ENCODE data around the gene WDR43. TPM values are rescaled to one million over a fixed set of nuclear protein-coding genes. Genes with fewer than 3 reads are reported as not detected.

WDR43 gene
- total RNA-seq, 1 donor, result 138 TPM

DNA sequence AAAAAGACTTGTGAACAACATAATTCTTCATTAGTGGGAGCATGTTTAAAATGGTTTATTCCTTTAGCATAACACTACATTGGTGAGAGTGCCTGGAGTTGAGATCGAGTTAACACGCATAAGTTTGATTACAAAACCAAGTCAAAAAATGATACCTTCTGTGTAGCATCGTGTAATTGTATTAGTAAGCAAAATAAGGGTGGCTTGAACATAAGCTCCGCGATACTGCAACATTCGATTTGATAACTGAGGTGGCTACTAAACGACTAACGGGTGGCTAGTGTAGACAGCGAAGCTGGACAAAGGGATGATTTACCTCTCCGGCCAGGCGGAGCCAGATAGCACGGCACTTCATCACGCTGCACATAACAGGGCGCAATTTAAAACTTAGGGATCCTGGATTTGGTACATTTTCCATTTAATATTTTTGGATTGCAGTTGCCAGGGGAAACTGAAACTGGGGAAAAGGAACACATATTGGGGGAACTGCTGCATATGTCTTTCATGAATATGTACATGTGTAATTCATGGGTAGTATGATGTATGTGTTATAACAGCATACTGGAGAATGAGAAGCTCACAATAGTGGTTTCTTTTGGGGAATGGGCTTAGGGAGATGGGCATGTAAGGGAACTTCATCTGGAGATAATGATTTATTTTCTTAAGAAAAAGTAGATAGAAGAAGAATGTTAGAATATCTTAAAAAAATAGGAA is 50.2 kb downstream of the WDR43 start:
- Histone ChIP-seq H3K27me3 (ENCODE audit: insufficient read depth, low read length) (no peaks in the 10 kb centered on the region), H3K9me3 (ENCODE audit: low read depth, low read length) (no peaks in the 10 kb centered on the region), H3K4me3 (ENCODE audit: low read length) (no peak overlapping the region), H3K4me1 (ENCODE audit: insufficient read depth, low read length) (no peaks in the 10 kb centered on the region)

DNA sequence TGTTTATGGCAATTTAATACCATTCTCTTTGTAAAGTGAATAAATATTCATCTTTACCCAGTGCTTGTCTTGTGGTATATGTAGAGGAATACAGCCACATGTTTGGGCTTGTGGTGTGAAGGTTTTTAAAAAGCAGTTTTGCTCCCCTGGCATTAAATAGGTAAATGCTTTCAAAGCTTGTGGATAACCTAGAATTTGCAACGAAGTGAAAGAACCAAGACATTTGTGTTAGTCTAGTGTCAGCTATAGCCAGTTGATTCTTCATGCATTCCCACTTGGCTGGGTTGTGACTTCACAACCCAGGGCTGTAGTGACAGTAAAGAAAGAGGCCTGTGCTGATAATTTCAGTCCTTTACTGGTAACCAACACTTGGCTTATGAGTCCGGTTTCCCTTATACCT is 53.7 kb downstream of the WDR43 start:
- Histone ChIP-seq H3K4me3 (ENCODE audit: low read length) (no peak overlapping the region), H3K4me1 (ENCODE audit: insufficient read depth, low read length) (peaks cover 28% of the 10 kb centered on the region), H3K27me3 (ENCODE audit: insufficient read depth, low read length) (no peaks in the 10 kb centered on the region), H3K9me3 (ENCODE audit: low read depth, low read length) (no peaks in the 10 kb centered on the region)

DNA sequence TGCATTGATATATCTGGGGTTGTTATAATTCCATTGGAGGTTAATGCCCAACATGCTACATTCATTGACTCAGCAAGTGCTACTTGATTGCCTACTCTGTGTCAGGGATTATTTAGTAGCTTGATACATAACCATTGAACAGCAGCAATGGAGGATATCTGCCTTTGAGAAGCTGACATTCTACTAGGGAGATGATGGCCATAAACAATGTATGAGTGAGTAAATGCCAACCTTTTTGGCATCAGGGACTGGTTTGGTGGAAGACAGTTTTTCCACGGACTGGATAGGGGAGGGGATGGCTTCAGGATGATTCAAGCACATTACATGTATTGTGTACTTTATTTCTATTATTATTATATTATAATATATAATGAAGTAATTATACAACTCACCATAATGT is 54.7 kb downstream of the WDR43 start:
- H3K4me3 ChIP-seq (ENCODE audit: low read length), result no peak overlapping the region
- no peaks in the 10 kb centered on the region for H3K9me3 ChIP-seq (ENCODE audit: low read depth, low read length)
- peaks cover 31% of the 10 kb centered on the region for H3K4me1 ChIP-seq (ENCODE audit: insufficient read depth, low read length)
- H3K27me3 ChIP-seq (ENCODE audit: insufficient read depth, low read length), result no peaks in the 10 kb centered on the region

DNA sequence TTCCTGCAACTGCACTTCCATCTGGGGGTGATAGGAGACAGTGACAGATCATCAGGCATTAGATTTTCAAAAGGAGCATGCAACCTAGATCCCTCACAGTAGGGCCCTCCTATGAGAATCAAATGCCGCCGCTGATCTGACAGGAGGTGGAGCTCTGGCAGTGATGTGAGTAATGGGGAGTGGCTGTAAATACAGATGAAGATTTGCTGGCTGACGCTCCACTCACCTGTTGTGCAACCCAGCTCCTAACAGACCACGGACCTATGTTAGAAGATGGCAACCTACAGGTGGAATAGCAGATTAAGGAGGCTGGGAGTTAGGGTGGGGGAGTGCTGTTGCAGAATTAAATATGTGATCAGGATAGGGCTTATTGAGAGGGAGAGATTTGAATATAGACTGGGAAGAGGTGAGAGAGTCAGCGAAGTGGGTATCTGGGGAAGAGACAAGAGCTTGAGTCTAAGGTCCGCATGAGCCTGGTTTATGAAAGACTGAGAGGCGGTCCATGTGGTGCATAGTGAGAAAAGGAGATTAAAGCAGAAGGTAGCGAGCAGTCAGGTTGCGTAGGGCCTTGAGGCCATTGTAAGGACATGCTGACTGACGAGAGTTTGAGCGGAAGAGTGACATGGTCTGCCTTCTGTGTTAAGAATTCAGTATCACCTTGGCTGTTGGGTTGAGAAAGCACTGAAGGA is 55.3 kb downstream of the WDR43 start:
- H3K27me3 ChIP-seq (ENCODE audit: insufficient read depth, low read length), result no peaks in the 10 kb centered on the region
- no peak overlapping the region for H3K4me3 ChIP-seq (ENCODE audit: low read length)
- peaks cover 31% of the 10 kb centered on the region for H3K4me1 ChIP-seq (ENCODE audit: insufficient read depth, low read length)
- no peaks in the 10 kb centered on the region for H3K9me3 ChIP-seq (ENCODE audit: low read depth, low read length)

DNA sequence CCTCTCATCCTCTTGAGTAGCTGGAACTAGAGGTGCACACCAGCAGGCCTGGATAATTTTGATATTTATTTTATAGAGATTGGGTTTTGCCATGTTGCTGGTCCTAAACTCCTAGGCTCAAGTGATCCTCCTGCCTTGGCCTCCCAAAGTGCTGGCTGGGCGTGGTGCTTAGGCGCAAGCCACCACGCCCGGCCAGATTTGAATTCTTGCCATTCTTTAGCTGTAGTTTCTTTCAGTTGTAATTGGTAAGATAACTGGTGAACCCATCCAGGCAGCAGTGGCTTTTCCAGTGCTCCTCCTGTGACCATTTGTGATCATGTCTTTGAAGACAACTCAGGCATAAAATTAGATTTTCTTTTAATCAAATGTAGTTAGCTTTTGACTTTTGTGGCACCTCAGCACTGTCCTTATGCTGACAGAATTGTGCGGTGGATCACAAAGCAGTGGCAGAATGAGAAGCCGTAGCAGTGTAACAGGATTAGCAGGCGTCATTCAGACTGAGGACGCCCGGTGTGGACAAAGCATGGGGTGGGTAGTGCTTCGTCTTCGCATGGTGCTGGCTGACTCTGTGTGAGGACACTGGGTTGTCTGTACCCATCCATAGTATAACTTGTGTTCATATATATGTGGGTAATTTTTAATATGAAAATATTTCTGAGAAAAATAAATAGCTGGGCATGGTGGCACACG is 56.6 kb downstream of the WDR43 start:
- no peak overlapping the region for H3K4me3 ChIP-seq (ENCODE audit: low read length)
- H3K4me1 ChIP-seq (ENCODE audit: insufficient read depth, low read length), result peaks cover 31% of the 10 kb centered on the region
- H3K27me3 ChIP-seq (ENCODE audit: insufficient read depth, low read length), result no peaks in the 10 kb centered on the region
- no peaks in the 10 kb centered on the region for H3K9me3 ChIP-seq (ENCODE audit: low read depth, low read length)

DNA sequence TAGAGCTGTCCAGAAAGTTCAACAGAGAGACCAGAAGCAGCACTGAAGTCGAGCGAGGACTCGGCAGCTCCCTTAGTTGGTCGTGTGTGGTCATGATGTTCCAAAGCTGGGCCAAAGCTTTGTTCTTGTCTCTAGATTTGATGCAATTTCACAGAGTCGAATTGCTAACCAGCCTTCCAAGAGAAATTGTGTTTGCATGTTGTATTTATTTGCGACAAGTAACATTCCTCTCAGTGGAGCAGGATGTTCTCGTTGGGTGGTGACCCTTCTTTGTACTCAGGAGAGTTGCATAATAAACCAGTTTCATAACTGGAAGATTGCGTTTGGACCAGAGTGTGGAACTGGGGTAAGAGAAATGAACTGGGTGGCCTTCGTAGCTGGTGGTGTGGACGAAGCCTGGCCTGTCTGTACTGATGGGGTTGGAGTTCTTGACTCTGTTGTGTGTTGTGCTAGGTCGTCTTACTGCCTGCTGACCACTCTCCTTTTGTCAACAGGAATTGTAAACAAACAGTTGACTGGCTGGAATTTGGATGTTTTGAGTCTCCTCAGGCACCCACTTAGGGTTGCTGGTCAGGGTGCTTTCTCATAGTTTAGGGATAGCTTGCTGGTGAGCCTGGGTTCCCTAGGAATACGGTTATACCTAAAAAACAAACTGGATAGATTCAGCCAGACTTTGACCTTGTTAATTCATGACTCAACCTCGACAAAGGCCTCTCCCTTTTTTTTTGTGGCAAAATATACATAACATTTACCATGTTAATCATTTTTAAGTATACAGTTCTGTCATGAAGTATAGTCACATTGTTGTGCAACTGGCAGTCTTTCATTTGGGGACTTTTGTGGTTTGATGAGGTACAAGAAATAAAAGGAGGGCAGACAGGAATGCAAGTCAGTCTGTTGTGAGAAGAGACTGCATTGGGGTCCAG is 57.7 kb downstream of the WDR43 start:
- Histone ChIP-seq H3K4me1 (ENCODE audit: insufficient read depth, low read length) (peaks cover 38% of the 10 kb centered on the region), H3K4me3 (ENCODE audit: low read length) (no peak overlapping the region), H3K27me3 (ENCODE audit: insufficient read depth, low read length) (no peaks in the 10 kb centered on the region), H3K9me3 (ENCODE audit: low read depth, low read length) (no peaks in the 10 kb centered on the region)

DNA sequence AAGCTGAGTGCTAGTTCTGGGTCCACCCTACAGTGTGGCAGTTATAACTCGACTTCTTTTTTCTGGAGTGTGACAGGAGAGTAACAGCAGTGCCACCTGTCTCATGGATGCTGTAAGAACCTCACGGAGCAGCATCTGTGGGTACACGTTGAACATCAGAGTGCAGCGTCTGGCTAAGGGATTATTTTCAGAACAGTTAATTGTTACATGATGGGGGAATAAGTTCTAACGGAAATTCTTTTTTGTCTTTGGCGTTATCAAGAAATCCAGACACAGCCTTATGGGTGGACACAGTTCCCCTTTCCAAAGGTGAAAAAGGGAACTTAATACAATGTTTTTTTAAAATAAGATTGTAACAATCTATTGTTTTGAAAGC is 58.4 kb downstream of the WDR43 start:
- H3K4me3 ChIP-seq (ENCODE audit: low read length), result no peak overlapping the region
- H3K27me3 ChIP-seq (ENCODE audit: insufficient read depth, low read length), result no peaks in the 10 kb centered on the region
- H3K4me1 ChIP-seq (ENCODE audit: insufficient read depth, low read length), result peaks cover 38% of the 10 kb centered on the region
- H3K9me3 ChIP-seq (ENCODE audit: low read depth, low read length), result no peaks in the 10 kb centered on the region

DNA sequence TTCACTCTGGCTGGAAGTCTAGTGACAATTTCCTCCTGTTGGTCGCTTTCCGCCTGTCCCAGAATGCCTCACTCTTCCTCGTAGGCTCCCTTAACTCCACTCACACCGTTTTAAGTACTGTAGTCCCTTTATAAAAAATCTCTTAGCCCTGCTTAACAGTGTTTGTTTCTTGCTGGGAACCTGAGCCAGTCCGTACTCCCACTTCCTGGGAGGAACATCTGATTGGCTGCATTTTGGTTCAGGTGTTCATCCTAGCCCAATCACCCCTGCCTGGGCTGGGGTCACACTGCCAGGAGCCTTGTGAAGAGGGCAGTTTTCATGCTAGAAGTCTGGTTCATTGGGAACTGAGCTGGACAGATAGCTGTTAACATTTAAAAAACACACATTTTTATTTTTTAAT is 61.0 kb downstream of the WDR43 start:
- Histone ChIP-seq H3K27me3 (ENCODE audit: insufficient read depth, low read length) (no peaks in the 10 kb centered on the region), H3K9me3 (ENCODE audit: low read depth, low read length) (no peaks in the 10 kb centered on the region), H3K4me1 (ENCODE audit: insufficient read depth, low read length) (peaks cover 35% of the 10 kb centered on the region), H3K4me3 (ENCODE audit: low read length) (no peak overlapping the region)

DNA sequence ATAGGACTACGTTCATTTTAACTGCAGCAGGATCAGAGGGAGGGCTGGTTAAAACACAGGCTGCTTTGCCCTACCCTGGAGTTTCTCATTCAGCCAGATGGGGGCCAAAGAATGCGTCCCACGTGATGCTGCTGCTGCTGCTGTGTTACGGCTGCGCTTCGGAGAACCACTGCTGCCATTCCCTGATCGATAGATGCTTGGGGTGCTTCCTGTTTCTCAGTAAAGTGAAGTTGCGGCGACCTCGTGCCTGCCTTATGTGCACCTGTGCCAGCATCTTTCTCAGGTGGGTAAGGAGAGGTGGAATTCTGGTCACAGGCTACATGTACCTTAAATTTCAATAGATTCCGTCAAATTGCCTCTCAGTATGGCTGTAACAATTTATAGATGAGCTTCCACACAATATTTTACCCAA is 62.0 kb downstream of the WDR43 start:
- Histone ChIP-seq H3K27me3 (ENCODE audit: insufficient read depth, low read length) (no peaks in the 10 kb centered on the region), H3K4me3 (ENCODE audit: low read length) (no peak overlapping the region), H3K9me3 (ENCODE audit: low read depth, low read length) (no peaks in the 10 kb centered on the region), H3K4me1 (ENCODE audit: insufficient read depth, low read length) (peaks cover 26% of the 10 kb centered on the region)

DNA sequence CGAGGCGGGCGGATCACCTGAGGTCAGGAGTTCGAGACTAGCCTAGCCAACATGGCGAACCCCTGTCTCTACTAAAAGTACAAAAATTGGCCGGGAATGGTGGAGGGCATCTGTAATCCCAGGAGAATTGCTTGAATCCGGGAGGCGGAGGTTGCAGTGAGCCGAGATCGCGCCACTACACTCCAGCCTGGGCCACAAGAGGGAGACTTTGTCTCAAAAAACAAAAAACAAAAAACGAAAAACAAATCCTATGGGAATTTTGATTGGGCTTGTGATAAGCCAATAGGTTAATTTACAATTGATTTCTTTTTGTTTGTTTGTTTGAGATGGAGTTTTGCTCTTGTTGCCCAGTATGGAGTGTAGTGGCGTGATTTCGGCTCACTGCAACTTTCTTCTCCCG is 62.4 kb downstream of the WDR43 start:
- no peaks in the 10 kb centered on the region for H3K27me3 ChIP-seq (ENCODE audit: insufficient read depth, low read length)
- H3K4me1 ChIP-seq (ENCODE audit: insufficient read depth, low read length), result peaks cover 21% of the 10 kb centered on the region
- no peaks in the 10 kb centered on the region for H3K9me3 ChIP-seq (ENCODE audit: low read depth, low read length)
- no peak overlapping the region for H3K4me3 ChIP-seq (ENCODE audit: low read length)

DNA sequence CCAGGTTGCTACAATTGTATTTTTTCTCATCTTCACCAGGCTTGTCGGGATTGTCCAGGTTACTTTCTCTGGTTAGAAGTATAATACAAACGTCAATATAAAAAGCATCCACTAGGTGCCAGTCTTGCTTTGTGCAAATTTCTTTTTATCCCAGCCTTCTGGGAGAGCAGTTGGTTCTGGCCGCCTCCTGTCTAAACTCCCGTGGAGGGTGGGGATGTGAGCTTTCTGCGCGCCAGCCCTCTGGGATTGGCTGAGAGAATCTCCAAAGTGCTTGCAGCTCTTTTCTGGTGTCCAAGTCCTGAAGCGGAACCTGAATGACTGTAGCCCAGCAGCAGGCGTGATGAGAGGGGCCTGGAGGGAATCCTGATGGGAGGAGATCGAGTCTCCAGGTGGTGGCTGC is 64.2 kb downstream of the WDR43 start:
- H3K4me1 ChIP-seq (ENCODE audit: insufficient read depth, low read length), result peaks cover 9% of the 10 kb centered on the region
- no peaks in the 10 kb centered on the region for H3K9me3 ChIP-seq (ENCODE audit: low read depth, low read length)
- no peaks in the 10 kb centered on the region for H3K27me3 ChIP-seq (ENCODE audit: insufficient read depth, low read length)
- H3K4me3 ChIP-seq (ENCODE audit: low read length), result no peak overlapping the region

DNA sequence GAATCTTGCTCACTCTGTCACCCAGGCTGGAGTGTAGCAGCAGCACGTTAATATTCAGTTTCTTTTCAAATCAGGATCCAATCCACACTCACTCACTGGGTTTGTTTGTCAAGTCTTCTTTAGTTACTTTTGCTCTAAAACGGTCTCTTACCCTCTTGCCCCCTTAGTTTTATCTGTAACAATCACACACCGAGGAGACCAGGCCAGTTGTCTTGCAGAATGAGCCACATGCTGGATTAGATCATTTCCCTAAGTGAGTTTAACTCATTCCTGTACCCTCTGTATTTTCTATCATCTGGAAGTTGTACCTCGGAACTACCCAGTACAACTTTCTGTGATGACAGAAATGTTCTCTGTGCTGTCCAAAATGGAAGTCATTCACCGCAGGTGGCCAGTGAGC is 65.9 kb downstream of the WDR43 start:
- Histone ChIP-seq H3K4me3 (ENCODE audit: low read length) (no peak overlapping the region), H3K4me1 (ENCODE audit: insufficient read depth, low read length) (peaks cover 7% of the 10 kb centered on the region), H3K9me3 (ENCODE audit: low read depth, low read length) (no peaks in the 10 kb centered on the region), H3K27me3 (ENCODE audit: insufficient read depth, low read length) (no peaks in the 10 kb centered on the region)

DNA sequence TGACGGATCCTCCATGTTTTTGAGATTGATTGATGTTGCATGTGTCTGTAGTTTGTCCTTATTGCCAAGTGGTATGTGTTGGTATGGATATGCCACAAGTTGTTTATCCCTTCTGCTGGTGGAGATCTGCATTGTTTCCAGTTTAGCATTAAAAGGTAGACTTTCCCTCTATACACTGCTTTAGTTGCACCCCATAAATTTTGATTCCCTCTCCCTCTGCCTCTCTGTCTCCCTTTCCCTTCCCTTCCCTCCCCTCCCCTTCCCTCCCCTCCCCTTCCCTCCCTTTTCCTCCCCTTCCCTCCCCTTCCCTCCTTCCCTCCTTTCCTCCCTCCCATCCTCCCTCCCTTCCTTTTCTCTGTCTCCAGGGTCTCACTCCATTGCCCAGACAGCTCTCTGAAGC is 68.0 kb downstream of the WDR43 start:
- H3K4me3 ChIP-seq (ENCODE audit: low read length), result no peak overlapping the region
- H3K4me1 ChIP-seq (ENCODE audit: insufficient read depth, low read length), result no peaks in the 10 kb centered on the region
- no peaks in the 10 kb centered on the region for H3K27me3 ChIP-seq (ENCODE audit: insufficient read depth, low read length)
- H3K9me3 ChIP-seq (ENCODE audit: low read depth, low read length), result no peaks in the 10 kb centered on the region

DNA sequence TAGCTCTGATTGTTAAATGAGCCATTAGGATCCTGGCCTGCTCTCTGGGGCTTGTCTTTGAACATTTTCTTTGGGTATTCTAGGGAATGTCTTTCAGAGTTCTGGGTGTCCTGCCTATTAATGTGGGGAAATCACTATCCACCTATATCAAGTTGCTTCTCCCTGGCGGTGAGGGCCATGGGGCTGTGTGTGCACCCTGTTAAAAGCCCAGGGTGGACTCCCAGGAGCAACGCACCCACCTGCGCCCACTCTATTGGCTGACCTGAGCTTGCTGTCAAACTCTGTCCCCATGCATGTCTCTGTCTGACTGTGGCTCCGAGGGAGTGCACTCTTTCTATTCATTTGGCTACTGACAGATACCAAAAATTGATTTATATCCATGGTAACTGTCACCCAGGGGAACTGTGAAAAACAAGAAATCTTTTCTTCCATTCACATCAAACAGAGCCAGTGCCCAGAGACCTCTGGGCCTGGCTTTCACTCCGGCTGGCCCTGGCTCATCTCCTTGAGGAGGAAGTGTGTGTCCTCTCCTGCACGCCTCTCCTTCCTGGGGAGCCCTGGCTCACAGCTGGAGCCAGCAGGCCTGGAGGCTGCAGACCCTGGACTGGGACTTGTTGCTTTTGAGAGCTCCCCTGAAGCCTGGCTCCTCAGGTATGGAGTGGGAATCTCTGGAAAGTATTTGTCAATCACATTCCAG is 76.1 kb downstream of the WDR43 start:
- Histone ChIP-seq H3K27me3 (ENCODE audit: insufficient read depth, low read length) (no peaks in the 10 kb centered on the region), H3K9me3 (ENCODE audit: low read depth, low read length) (no peaks in the 10 kb centered on the region), H3K4me3 (ENCODE audit: low read length) (no peak overlapping the region), H3K4me1 (ENCODE audit: insufficient read depth, low read length) (peaks cover 8% of the 10 kb centered on the region)
